ENCODE data around the gene PLCL2.
"Not testable (repeated sequence)": the region's sequence is repeated elsewhere in the genome, so short reads cannot be mapped to it uniquely, and the experiment has no call there.

Gene PLCL2

GRCh38 chr3:16978921-16979271 lies 94.1 kb downstream of the PLCL2 start:
- peaks cover 3% of the 10 kb centered on the region for H3K36me3 Mint-ChIP-seq (ENCODE audit: low read depth)
- no peaks in the 10 kb centered on the region for H3K27me3 Mint-ChIP-seq
- ATAC-seq = no peak
- peaks cover 39% of the 10 kb centered on the region for H3K4me1 Mint-ChIP-seq
- H3K27ac Mint-ChIP-seq = no peak overlapping the region
- H3K9me3 Mint-ChIP-seq = peaks cover 5% of the 10 kb centered on the region
- H3K4me3 Mint-ChIP-seq = no peak overlapping the region
- no peak for DNase-seq

- not testable (repeated sequence) for DNase-seq; H3K4me3 Mint-ChIP-seq; ATAC-seq; H3K27ac Mint-ChIP-seq; H3K27me3 Mint-ChIP-seq; H3K36me3 Mint-ChIP-seq (ENCODE audit: low read depth); H3K9me3 Mint-ChIP-seq
- peaks cover 32% of the 10 kb centered on the region for H3K4me1 Mint-ChIP-seq
Measured at GRCh38 chr3:16979769-16980515, 95.2 kb downstream of the PLCL2 start.

GRCh38 chr3:16980526-16980925 lies 95.8 kb downstream of the PLCL2 start:
- not testable (repeated sequence) for H3K9me3 Mint-ChIP-seq; H3K36me3 Mint-ChIP-seq (ENCODE audit: low read depth); H3K27ac Mint-ChIP-seq; H3K27me3 Mint-ChIP-seq; ATAC-seq; DNase-seq; H3K4me3 Mint-ChIP-seq
- peaks cover 32% of the 10 kb centered on the region for H3K4me1 Mint-ChIP-seq

GRCh38 chr3:16982460-16982859 lies 97.7 kb downstream of the PLCL2 start:
- no peaks in the 10 kb centered on the region for H3K36me3 Mint-ChIP-seq (ENCODE audit: low read depth)
- H3K27ac Mint-ChIP-seq = no peak overlapping the region
- no peaks in the 10 kb centered on the region for H3K9me3 Mint-ChIP-seq
- peaks cover 39% of the 10 kb centered on the region for H3K4me1 Mint-ChIP-seq
- H3K27me3 Mint-ChIP-seq = no peaks in the 10 kb centered on the region
- ATAC-seq = no peak
- no peak for DNase-seq
- H3K4me3 Mint-ChIP-seq = no peak overlapping the region

- Mint-ChIP-seq H3K36me3 (ENCODE audit: low read depth) (no peaks in the 10 kb centered on the region), H3K9me3 (no peaks in the 10 kb centered on the region), H3K27me3 (no peaks in the 10 kb centered on the region), H3K4me3 (no peak overlapping the region), H3K4me1 (peaks cover 56% of the 10 kb centered on the region), H3K27ac (no peak overlapping the region)
- DNase-seq (no peak), ATAC-seq (no peak)
Measured at GRCh38 chr3:16985608-16986007, 100.9 kb downstream of the PLCL2 start.

GRCh38 chr3:16987141-16987540 lies 102.4 kb downstream of the PLCL2 start:
- no peak for ATAC-seq
- DNase-seq = no peak
- no peak overlapping the region for H3K27ac Mint-ChIP-seq
- no peak overlapping the region for H3K4me3 Mint-ChIP-seq
- H3K36me3 Mint-ChIP-seq (ENCODE audit: low read depth) = no peaks in the 10 kb centered on the region
- no peaks in the 10 kb centered on the region for H3K27me3 Mint-ChIP-seq
- H3K4me1 Mint-ChIP-seq = peaks cover 59% of the 10 kb centered on the region
- no peaks in the 10 kb centered on the region for H3K9me3 Mint-ChIP-seq

- DNase-seq = no peak
- no peak overlapping the region for H3K4me3 Mint-ChIP-seq
- H3K9me3 Mint-ChIP-seq = no peaks in the 10 kb centered on the region
- peaks cover 80% of the 10 kb centered on the region for H3K4me1 Mint-ChIP-seq
- H3K27me3 Mint-ChIP-seq = no peaks in the 10 kb centered on the region
- H3K27ac Mint-ChIP-seq = no peak overlapping the region
- H3K36me3 Mint-ChIP-seq (ENCODE audit: low read depth) = no peaks in the 10 kb centered on the region
- no peak for ATAC-seq
Measured at GRCh38 chr3:16990163-16990562, 105.4 kb downstream of the PLCL2 start.

- H3K27me3 Mint-ChIP-seq = no peaks in the 10 kb centered on the region
- DNase-seq (no peak), ATAC-seq (no peak)
- no peaks in the 10 kb centered on the region for H3K9me3 Mint-ChIP-seq
- H3K4me1 Mint-ChIP-seq = peaks cover 79% of the 10 kb centered on the region
- H3K27ac Mint-ChIP-seq = no peak overlapping the region
- no peaks in the 10 kb centered on the region for H3K36me3 Mint-ChIP-seq (ENCODE audit: low read depth)
- H3K4me3 Mint-ChIP-seq = no peak overlapping the region
Measured at GRCh38 chr3:16992198-16992597, 107.4 kb downstream of the PLCL2 start.

- H3K9me3 Mint-ChIP-seq = no peaks in the 10 kb centered on the region
- no peak overlapping the region for H3K4me3 Mint-ChIP-seq
- H3K36me3 Mint-ChIP-seq (ENCODE audit: low read depth) = no peaks in the 10 kb centered on the region
- H3K4me1 Mint-ChIP-seq = peaks cover 82% of the 10 kb centered on the region
- no peak overlapping the region for H3K27ac Mint-ChIP-seq
- DNase-seq = no peak
- no peaks in the 10 kb centered on the region for H3K27me3 Mint-ChIP-seq
- no peak for ATAC-seq
Measured at GRCh38 chr3:16993227-16993626, 108.5 kb downstream of the PLCL2 start.

GRCh38 chr3:16994854-16995525 lies 110.2 kb downstream of the PLCL2 start:
- Mint-ChIP-seq H3K27me3 (no peaks in the 10 kb centered on the region), H3K27ac (peak overlapping the region; percentile 71), H3K36me3 (ENCODE audit: low read depth) (no peaks in the 10 kb centered on the region), H3K9me3 (no peaks in the 10 kb centered on the region), H3K4me3 (no peak overlapping the region), H3K4me1 (peaks cover 83% of the 10 kb centered on the region)
- peak; percentile 38 for ATAC-seq
- DNase-seq = no peak

GRCh38 chr3:16995601-16996000 lies 110.8 kb downstream of the PLCL2 start:
- ATAC-seq = no peak

GRCh38 chr3:16998236-16998923 lies 113.6 kb downstream of the PLCL2 start:
- Mint-ChIP-seq H3K9me3 (peaks cover 15% of the 10 kb centered on the region), H3K36me3 (ENCODE audit: low read depth) (peaks cover 11% of the 10 kb centered on the region), H3K4me3 (no peak overlapping the region), H3K27me3 (no peaks in the 10 kb centered on the region), H3K4me1 (peaks cover 67% of the 10 kb centered on the region), H3K27ac (no peak overlapping the region)
- DNase-seq = no peak
- ATAC-seq = no peak

More at GRCh38 chr3:16995601-16996000, 110.8 kb downstream of the PLCL2 start:
- Mint-ChIP-seq H3K27ac (peak overlapping the region; percentile 50), H3K9me3 (peaks cover 3% of the 10 kb centered on the region), H3K4me3 (no peak overlapping the region), H3K4me1 (peaks cover 80% of the 10 kb centered on the region), H3K27me3 (no peaks in the 10 kb centered on the region), H3K36me3 (ENCODE audit: low read depth) (no peaks in the 10 kb centered on the region)
- no peak for DNase-seq

GRCh38 chr3:16999161-16999560 lies 114.4 kb downstream of the PLCL2 start:
- DNase-seq = no peak
- Mint-ChIP-seq H3K36me3 (ENCODE audit: low read depth) (peaks cover 11% of the 10 kb centered on the region), H3K4me1 (peaks cover 69% of the 10 kb centered on the region), H3K9me3 (peaks cover 15% of the 10 kb centered on the region), H3K27ac (no peak overlapping the region), H3K27me3 (no peaks in the 10 kb centered on the region), H3K4me3 (no peak overlapping the region)
- ATAC-seq = no peak

- DNase-seq = no peak
- no peak overlapping the region for H3K4me3 Mint-ChIP-seq
- H3K27me3 Mint-ChIP-seq = no peaks in the 10 kb centered on the region
- no peak overlapping the region for H3K27ac Mint-ChIP-seq
- H3K36me3 Mint-ChIP-seq (ENCODE audit: low read depth) = peaks cover 11% of the 10 kb centered on the region
- H3K4me1 Mint-ChIP-seq = peaks cover 68% of the 10 kb centered on the region
- H3K9me3 Mint-ChIP-seq = peaks cover 15% of the 10 kb centered on the region
- ATAC-seq = peak; percentile 47
Measured at GRCh38 chr3:16999871-17000270, 115.1 kb downstream of the PLCL2 start.

- H3K9me3 Mint-ChIP-seq = peaks cover 15% of the 10 kb centered on the region
- ATAC-seq (no peak), DNase-seq (no peak)
- no peak overlapping the region for H3K4me3 Mint-ChIP-seq
- H3K4me1 Mint-ChIP-seq = peaks cover 69% of the 10 kb centered on the region
- peaks cover 11% of the 10 kb centered on the region for H3K36me3 Mint-ChIP-seq (ENCODE audit: low read depth)
- no peak overlapping the region for H3K27ac Mint-ChIP-seq
- H3K27me3 Mint-ChIP-seq = no peaks in the 10 kb centered on the region
Measured at GRCh38 chr3:17003457-17003856, 118.7 kb downstream of the PLCL2 start.

All from activated naive CD8-positive, alpha-beta T cell treated with anti-CD3 and anti-CD28 coated beads, Interleukin-2, amount 50 U/mL, for 24 hours (primary cell).